Panc1 (cell line): Measurements from ENCODE around the gene YPEL3. TPM values are rescaled to one million over a fixed set of nuclear protein-coding genes. Genes with fewer than 3 reads are reported as not detected.

Source experiments
- ATAC-seq: fragments of 200-7000 bp; cut with Tn5 transposase; 2 replicates; pipeline ENCODE4 v1.9.1; 2020; ENCODE audit warnings: mild to moderate bottlenecking, moderate library complexity
- Bru-seq: library from RNA; stranded (reverse); fragments of 400-500 nt; gene quantifications from one replicate; lab custom pipeline; 2021; lab: Mats Ljungman, UMichigan
- BruChase-seq, 2 experiments: library from RNA; stranded (reverse); fragments of 400-500 nt; gene quantifications; one replicate each; lab custom pipeline; 2021; lab: Mats Ljungman, UMichigan
- BruUV-seq: library from RNA; stranded (reverse); fragments of 400-500 nt; replicated peaks from 2 replicates; lab custom pipeline; 2021; lab: Mats Ljungman, UMichigan
- CTCF ChIA-PET: fragments of 300-600 bp; sonication (Branson Sonifier 250); formaldehyde crosslinking; loops from one replicate; lab custom pipeline; 2022; ENCODE audit warnings: antibody characterized with exemption; lab: Charles Lee
- POLR2A ChIA-PET: fragments of 300-600 bp; sonication (Branson Sonifier 250); formaldehyde crosslinking; loops from one replicate; lab custom pipeline; 2022; ENCODE audit warnings: antibody characterized with exemption; lab: Charles Lee
- DNase-seq: peaks from one replicate; pipeline ENCODE4 v3.0.0-alpha.2; 2010; ENCODE audit warnings: low read depth, low spot score
- H3K27ac ChIP-seq: 2 replicates; pipeline ENCODE4 v1.5.1; 2011; ENCODE audit warnings: mild to moderate bottlenecking, low read length, inconsistent platforms
- H3K27me3 ChIP-seq: fragments of 200-500 bp; sonication (Bioruptor generic); 2 replicates; pipeline ENCODE4 v1.6.0; 2014; ENCODE audit warnings: low read length, inconsistent platforms; ENCODE audit not compliant: control insufficient read depth, insufficient read depth
- H3K36me3 ChIP-seq: fragments of 200-500 bp; sonication (Bioruptor generic); 2 replicates; pipeline ENCODE4 v1.5.1; 2014; ENCODE audit warnings: inconsistent platforms, mild to moderate bottlenecking, low read length, moderate library complexity; ENCODE audit not compliant: control insufficient read depth, insufficient read depth
- H3K4me1 ChIP-seq: 2 replicates; pipeline ENCODE4 v1.5.1; 2011; ENCODE audit warnings: inconsistent platforms, mild to moderate bottlenecking, low read length, moderate library complexity; ENCODE audit not compliant: control insufficient read depth, insufficient read depth
- H3K4me3 ChIP-seq, 2 experiments: 2 replicates each; pipeline ENCODE4 v1.5.1; 2011 to 2012; ENCODE audit warnings: low read depth in 2 of 2, low read length in 2 of 2, mild to moderate bottlenecking in 2 of 2, inconsistent platforms in 1 of 2, moderate library complexity in 1 of 2
- H3K9me3 ChIP-seq: fragments of 200-500 bp; sonication (Bioruptor generic); 2 replicates; pipeline ENCODE4 v1.5.1; 2014; ENCODE audit warnings: low read depth, mild to moderate bottlenecking, inconsistent platforms, low read length, moderate library complexity; ENCODE audit not compliant: control insufficient read depth, insufficient read depth
- CTCF ChIP-seq: fragments of 450-650 bp; IDR thresholded peaks from 2 replicates; pipeline ENCODE4 v1.5.1; 2017; ENCODE audit warnings: mild to moderate bottlenecking
- POLR2AphosphoS5 ChIP-seq: IDR thresholded peaks from 2 replicates; pipeline ENCODE4 v1.6.1; 2012; ENCODE audit warnings: mild to moderate bottlenecking, low read depth, low read length, moderate library complexity
- REST ChIP-seq, 2 experiments: IDR thresholded peaks; 2 replicates each; pipeline ENCODE4 v1.6.1; 2011 to 2012; ENCODE audit warnings: low read depth in 2 of 2, control low read depth in 1 of 2, low read length in 1 of 2, mild to moderate bottlenecking in 1 of 2, moderate library complexity in 1 of 2; ENCODE audit not compliant: insufficient read depth in 1 of 2
- SIN3A ChIP-seq: IDR thresholded peaks from 2 replicates; pipeline ENCODE4 v1.6.1; 2012; ENCODE audit warnings: low read depth, mild to moderate bottlenecking, low read length, moderate library complexity, borderline replicate concordance; ENCODE audit not compliant: insufficient read depth
- TCF7L2 ChIP-seq: IDR thresholded peaks from 2 replicates; pipeline ENCODE4 v1.6.1; 2011; ENCODE audit warnings: mild to moderate bottlenecking, low read depth, low read length, inconsistent platforms
- in situ Hi-C: cut with HindIII; loops from 2 replicates; pipeline ENCODE4 v1.10.0; 2016; ENCODE audit warnings: low sequenced_read_pairs, low pct_unique_long_range_greater_than_20kb
- intact Hi-C: fragments of 100-400 bp; cut with micrococcal nuclease; formaldehyde crosslinking; loops from one replicate; pipeline ENCODE4 v1.10.0; 2022; ENCODE audit not compliant: unreplicated experiment
- long read RNA-seq: library from polyadenylated mRNA; unstranded; transcript quantifications from one replicate; pipeline ENCODE4 v2.0.0, GENCODE V29; 2021; ENCODE audit not compliant: unreplicated experiment
- polyA plus RNA-seq: library from polyadenylated mRNA; unstranded; fragments of >200 nt; gene quantifications from one replicate; pipeline ENCODE4 v1.2.1, GENCODE V29; 2012; ENCODE audit warnings: missing spikeins; ENCODE audit not compliant: insufficient read length
- total RNA-seq: library from RNA; stranded (reverse); gene quantifications from one replicate; pipeline ENCODE4 v1.2.1, GENCODE V29; 2021; ENCODE audit not compliant: unreplicated experiment

YPEL3 gene
- total RNA-seq (0.69 TPM), Bru-seq, nascent RNA (percentile 20 among the genes with signal in this experiment), BruChase-seq, experiment 1, labeled RNA remaining after a 2-hour chase (percentile 13 among the genes with signal in this experiment), BruChase-seq, experiment 2, labeled RNA remaining after a 6-hour chase (percentile 24 among the genes with signal in this experiment)
- polyA plus RNA-seq = 1.1 TPM
- long read RNA-seq = 0 reads

GRCh38 chr16:30096105-30096861 lies at the start of gene YPEL3:
TSS of gene YPEL3 (minus strand) at chr16:30096213. CDS start at chr16:30095482, 731 bp downstream.
- no peaks in the 10 kb centered on the region for H3K36me3 ChIP-seq
- peaks cover 10% of the 10 kb centered on the region for H3K4me1 ChIP-seq
- no peak for ATAC-seq
- no peaks in the 10 kb centered on the region for H3K27me3 ChIP-seq
- in situ Hi-C loops = no loop called here
- ChIA-PET POLR2A (interaction anchor here (0.6 kb wide), 1 partner anchor 40 kb away, joined by 7 read pairs; no protein-coding TSS in a partner anchor), CTCF (no interaction called here)
- peaks cover 19% of the 10 kb centered on the region; the same call in 1 of the 2 replicates for H3K9me3 ChIP-seq
- H3K4me3 ChIP-seq = peak within 1 kb of the TSS in 1 of 2 experiments; percentile 19; a peak in 1 of 4 replicates
- intact Hi-C loops = no loop called here
- no peak within 1 kb of the TSS for H3K27ac ChIP-seq
- no peak for DNase-seq
- BruUV-seq = no TSS peak
- TF ChIP-seq REST (IDR thresholded peaks at IDR 0.05; ENCODE audit: insufficient read depth in 1 of 2, low read depth in 2 of 2, low read length in 1 of 2) (no peak), POLR2AphosphoS5 (no peak), SIN3A (no peak), TCF7L2 (no peak), CTCF (no peak)

- POLR2A ChIA-PET = no interaction called here
- CTCF ChIA-PET = no interaction called here
These were observed 49.6 kb upstream of the YPEL3 start for GRCh38 chr16:30145657-30146056.

More at GRCh38 chr16:30145657-30146056, 49.6 kb upstream of the YPEL3 start:
- Histone ChIP-seq H3K27ac (no peak overlapping the region), H3K27me3 (no peaks in the 10 kb centered on the region), H3K9me3 (peaks cover 5% of the 10 kb centered on the region; the same call in 1 of the 2 replicates), H3K4me3 (no peak overlapping the region), H3K4me1 (no peaks in the 10 kb centered on the region), H3K36me3 (no peaks in the 10 kb centered on the region)
- intact Hi-C loops = no loop called here
- TF ChIP-seq POLR2AphosphoS5 (no peak), REST (IDR thresholded peaks at IDR 0.05; ENCODE audit: insufficient read depth in 1 of 2, low read depth in 2 of 2, low read length in 1 of 2) (no peak), TCF7L2 (no peak), CTCF (no peak), SIN3A (no peak)
- no TSS peak for BruUV-seq
- in situ Hi-C loops = no loop called here
- no peak for DNase-seq
- no peak for ATAC-seq
